Activated CD4-positive, alpha-beta T cell treated with anti-CD3 and anti-CD28 coated beads for 1 hour (primary cell): Measurements from ENCODE around the gene VTI1A.

ENCODE experiments used
- DNase-seq: peaks from one replicate; pipeline ENCODE4 v3.0.0-alpha.2; 2020

VTI1A gene

DNA sequence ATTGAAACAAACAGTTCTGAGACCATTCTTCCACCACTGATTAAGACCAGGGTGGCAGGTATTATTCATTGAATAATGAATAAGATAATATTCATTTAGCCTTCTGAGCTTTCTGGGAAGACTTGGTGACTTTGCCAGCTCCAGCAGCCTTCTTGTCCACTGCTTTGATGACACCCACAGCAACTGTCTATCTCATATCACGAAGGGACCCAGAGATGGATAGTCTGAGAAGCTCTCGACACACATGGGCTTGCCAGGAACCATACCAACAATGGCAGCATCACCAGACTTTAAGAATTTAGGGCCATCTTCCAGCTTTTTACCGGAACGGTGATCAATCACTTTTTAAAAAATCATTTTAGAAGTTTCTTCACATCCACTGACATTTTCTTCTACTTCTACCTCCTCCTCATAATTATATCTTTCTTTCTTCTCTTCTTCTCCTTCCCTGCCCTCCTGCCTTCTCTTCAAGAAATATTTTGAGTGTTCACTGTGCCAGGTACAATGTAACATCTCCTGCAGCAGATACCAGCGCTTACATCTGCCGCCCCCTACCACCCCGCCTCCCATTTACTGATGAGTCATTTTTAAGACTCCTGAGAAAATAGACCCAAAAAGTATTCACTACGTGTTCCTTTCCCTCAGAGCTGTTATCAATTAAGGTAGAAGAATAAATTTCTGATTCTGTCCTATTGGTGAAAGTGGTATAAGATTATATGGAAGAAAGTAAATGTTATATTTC, 101.7 kb downstream of the VTI1A start:
- DNase-seq = no peak

DNA sequence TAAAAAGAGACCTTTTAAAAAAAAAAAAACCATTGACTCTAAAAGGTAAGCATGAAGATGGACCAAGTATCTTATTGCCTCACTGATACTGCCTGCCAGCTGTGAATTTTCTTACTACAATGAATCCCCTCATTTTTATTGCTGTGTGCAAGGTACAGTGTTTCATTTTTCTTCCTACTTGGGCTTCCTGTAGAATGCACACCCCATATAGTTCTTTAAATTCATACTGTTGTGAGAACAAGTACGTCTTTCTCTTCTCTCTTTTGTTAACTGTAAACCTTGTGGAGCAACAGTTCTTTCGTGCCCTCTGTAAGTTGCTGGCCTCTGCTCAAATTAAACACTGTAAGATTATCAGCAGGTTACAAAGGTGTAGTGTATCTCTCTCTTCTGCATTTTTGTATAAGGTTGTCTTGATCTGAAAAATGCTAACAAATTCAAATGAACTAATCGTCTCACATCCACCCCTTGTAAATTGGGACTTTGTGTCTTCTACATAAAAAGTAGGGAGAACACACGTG, 105.6 kb downstream of the VTI1A start:
- no peak for DNase-seq

- no peak for DNase-seq
These were observed 106.3 kb downstream of the VTI1A start for GRCh38 chr10:112553315-112553714.

GRCh38 chr10:112554263-112554662, 107.2 kb downstream of the VTI1A start:
- no peak for DNase-seq

DNA sequence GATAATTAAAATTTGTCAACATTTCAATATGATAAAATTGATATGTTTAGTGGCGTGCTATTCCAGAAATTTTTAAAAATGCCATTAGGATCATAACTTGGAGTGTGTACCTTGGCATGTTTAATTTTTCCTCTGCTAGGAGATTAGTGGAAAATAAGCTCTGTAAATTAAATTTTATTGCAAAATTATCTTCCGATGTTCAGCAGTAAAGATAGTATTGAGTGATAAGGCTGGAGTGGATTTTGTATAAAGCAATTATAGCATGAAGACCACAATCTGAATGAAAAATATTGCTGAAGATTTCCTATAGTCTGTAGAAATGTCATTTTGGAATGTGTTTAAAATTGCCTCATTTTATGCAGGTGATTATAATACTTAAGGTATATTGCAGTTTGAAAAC, 110.2 kb downstream of the VTI1A start:
- no peak for DNase-seq

DNA sequence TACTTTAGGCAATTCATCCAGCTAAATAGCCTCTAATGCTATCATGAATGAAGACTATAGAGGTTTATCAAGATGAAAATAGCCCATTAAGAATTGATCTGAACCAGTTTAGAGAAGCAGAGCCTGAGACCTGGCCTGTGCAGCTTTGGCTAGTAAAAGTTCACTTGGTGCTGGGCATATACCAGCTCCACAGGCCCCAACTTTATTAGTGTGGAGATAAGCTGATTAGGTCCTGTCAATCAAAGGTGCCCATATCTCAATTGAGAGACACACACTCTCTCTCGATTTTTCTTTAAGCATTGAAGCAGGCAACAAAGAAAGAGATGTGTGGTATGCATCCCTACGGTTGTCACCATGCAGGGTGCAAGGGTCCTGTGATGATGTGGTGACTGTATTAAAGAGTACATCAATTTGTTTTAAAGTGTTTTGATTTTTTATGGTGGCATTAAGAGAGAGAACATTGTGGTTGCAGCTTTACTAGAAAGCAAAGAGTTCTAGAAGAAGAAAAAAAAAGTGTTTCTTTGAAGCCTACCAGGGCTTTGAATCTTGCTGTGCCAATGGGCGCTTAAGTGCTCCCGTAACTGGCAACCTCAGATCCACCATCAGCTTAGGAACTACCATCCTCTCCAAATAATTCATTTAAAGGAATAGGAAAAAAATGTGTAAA, 111.6 kb downstream of the VTI1A start:
- no peak for DNase-seq

- no peak for DNase-seq
These were observed 112.3 kb downstream of the VTI1A start for GRCh38 chr10:112559349-112559748.

- no peak for DNase-seq
These were observed 115.1 kb downstream of the VTI1A start for GRCh38 chr10:112562122-112562521.

DNA sequence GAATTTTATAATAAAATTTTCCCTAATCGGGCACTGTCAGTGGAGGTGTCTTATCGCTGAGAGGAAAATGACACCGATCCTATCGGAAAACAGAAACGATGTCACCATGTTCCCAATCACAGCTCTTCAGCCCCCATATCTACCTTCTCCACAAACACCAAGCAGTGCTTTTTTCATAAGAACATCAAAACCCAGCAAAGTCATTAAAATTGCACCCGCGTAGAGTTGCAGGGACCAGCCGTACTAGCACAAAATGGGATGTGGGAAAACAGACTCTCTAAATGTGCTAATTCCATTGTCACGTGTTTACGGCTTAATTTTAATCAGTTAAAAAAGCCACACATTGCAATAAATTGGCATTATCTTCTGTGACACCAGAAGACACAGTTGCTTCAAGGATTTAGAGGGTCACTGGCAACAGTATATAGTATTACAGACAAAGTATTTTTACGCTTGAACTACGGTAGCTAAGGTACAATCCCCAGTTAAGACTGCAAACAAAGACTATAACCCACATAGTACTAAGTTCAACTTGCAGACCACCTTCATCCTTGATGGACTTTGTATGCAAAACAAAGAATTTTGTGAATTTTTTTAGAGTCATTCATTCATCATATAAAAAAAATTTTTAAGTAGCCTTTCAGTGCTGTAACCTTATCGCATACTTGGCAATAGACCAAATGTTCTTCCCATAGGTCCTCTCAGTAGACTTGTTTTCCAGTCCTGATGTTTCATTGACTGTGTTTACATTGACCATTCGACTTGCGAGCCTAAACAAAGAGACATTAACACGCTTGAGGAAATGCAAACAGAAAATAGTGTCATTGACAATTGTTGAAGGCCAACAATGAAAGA, 116.0 kb downstream of the VTI1A start:
- DNase-seq = no peak

GRCh38 chr10:112564337-112564736, 117.3 kb downstream of the VTI1A start:
- no peak for DNase-seq

DNA sequence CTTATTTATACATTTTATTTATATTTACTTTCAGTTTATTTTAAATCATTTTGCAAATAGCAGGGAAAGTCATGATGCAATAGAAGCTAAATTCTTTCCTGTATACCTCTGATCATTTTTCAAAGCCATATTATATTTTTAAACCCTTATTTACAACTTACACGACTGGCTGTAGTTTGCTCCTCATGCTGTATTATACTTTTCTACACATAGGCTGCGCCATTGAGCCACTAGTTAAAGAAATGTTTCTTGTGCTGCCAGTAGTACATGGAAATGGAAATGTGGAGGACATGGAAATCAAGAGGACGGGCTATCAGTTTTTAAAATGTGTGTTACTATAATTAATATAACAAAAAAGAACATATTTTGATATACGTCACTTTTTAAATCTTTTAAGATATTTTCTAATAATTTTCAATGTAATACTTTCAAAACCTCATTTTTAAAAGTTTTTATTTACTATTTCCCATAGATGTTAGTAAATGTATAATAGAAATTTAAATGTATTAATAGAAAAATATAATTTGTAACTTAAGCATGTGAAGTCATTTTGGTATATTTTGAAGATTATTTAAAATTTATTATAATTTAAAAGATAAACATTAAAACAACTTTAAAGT, 118.5 kb downstream of the VTI1A start:
- no peak for DNase-seq

- DNase-seq = no peak
These were observed 123.6 kb downstream of the VTI1A start for GRCh38 chr10:112570585-112570984.

DNA sequence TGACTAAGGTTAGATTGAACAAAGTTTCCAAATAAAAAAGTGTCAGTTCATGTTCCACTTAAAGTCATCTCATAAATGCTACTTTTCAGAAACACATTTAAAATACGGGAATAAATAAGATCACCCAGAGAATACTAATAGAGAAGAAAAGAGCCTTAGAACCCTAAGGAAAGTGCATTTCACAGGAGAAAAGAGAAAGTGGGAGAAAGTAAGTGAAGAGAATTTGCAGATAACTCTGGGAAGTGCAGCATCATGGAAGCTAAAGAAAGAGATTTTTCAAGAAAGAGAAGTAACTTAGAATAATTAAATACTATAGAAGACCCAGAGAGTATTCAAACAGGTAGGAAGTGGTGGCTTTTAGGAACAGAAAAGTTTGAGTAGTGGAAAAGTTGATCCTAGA, 132.6 kb downstream of the VTI1A start:
- no peak for DNase-seq

DNA sequence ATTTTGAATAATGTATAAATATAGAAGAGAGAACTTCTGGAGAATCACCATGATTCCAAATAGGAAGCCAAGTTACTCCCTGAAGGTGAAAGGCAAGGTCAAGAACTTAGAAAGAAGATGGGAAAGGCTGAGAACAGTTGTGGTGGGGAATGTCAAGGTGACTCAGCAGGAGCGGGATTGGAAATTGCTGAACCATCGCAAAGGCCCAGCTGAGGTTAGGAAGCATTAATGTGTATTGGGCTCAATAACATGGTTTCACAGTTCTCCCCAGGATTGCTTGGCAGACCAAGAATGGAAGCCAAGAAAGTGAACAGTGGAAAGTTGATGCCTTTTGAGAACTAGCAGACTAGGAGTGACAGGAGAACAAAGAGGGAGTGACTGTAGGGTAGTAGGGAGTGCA, 133.3 kb downstream of the VTI1A start:
- DNase-seq = no peak

DNA sequence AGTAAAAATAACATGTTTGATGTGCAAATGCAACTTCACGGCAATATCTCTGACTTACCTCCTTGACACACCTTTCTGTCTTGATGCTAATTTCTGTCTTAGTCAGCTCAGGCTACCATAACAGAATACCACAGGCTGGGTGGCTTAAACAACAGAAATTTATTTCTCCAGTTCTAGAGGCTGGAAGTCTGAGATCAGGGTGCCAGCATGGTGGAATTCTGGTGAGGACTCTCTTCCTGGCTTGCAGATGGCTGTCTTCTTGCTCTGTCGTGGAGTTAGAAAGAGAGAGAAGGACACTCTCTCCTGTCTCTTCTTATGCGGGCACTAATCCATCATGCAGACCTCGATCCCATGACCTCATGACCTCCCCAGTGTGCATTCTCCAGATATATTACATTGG, 134.9 kb downstream of the VTI1A start:
- DNase-seq = no peak

- no peak for DNase-seq
These were observed 136.4 kb downstream of the VTI1A start for GRCh38 chr10:112583236-112583939.

DNA sequence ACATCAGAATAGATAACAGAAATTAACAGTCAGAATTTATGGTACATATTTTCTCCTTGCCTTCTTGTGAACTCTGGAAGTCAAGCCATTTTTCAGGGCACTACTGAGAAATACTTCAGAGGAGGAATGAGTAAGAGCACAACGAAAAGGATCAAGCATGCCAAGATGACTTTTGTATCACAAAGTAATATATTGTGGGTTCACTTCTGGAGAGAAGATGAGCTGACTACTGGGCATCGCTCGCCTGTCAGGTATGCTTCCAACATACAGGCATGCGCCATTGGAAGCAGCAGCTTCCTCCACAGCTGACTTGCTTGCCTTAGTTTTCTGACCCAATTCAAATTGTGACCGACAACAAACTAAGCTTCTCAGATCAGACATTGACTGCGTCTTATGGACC, 137.3 kb downstream of the VTI1A start:
- no peak for DNase-seq

- no peak for DNase-seq
These were observed 138.1 kb downstream of the VTI1A start for GRCh38 chr10:112585126-112585525.

DNA sequence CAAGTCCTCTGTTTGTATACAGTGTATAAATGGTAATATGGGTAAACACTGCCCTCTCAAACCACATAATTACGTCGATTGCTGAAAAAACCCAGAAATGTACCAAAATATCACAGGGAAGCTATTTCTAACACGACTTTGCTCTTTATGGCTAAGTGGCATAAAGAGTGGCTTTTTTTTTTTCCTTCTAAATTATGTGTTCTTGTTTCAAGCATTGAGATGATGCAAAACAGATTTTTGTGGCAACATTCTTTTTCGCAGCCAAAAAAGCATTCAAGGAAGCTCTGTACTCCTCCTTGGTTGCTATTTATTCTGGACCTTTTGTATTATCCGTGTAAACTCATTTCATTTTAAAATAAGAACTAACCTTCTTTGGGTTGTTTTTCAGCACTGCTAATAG, 138.9 kb downstream of the VTI1A start:
- no peak for DNase-seq

DNA sequence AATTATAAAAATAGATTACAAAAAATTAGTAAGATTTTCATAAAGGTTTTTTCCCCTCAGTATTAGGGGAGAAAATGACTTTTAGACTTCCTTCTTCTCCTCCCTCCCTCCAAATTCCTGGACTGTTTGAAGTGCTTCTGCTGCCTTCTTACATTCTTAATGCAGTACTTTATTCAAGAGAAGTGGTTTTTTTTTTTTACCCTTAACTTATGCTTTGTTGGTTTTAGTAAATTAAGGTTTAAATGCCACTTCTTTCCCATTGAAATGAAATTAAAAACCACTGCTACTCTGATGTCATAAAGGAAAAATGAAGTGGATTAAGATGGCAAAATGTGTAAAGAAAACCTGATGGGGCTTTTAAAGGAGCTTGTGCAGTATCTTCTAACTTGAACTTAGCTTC, 140.7 kb downstream of the VTI1A start:
- DNase-seq = no peak

DNA sequence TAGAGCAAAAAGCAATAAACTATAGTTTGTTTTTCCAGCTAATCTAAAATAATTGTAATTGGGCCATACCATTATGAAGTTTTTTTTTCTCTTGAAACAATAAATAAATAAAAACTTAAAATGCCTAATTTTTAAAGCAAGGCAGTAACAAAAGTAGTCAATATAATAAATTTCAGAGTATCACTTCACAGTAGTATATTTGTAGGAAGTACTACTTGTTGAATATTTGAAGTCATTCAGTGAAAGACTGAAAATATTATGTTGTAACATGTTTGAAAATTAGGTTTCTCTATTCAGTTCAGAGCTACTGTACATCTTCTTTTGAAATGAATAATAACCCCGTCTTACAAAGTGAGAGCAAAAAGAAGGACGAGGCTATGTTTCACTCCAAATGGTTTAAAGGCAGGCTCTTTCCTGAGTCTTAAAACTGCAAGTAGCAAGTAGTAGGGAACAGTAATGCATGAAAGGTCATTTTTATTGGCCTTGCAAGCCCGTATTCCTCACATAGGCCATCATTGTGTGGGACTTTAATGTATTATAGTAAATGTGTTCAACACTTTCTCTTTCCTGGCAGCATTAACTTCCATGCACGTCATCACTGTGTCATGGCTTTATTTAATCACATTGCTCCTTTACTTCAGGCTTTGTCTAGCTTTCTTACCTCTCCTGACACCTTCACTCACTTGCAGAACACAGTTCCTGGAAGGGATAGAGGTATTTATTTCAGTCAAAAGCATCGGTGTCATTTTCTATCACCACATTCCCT, 141.4 kb downstream of the VTI1A start:
- no peak for DNase-seq

DNA sequence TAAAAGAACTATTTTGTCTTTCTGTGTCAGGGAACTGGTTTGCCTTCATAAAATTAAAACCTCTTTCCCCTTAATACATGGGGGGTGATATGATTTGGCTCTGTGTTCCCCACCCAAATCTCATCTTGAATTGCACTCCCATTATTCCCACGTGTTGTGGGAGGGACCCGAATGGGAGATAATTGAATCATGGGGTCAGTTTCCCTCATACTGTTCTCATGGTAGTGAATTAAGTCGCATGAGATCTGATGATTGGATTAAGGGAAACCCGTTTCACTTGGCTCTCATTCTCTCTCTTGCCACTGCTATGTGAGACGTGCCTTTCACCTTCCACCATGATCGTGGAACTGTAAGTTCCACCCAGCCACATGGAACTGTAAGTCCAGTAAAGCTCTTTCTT, 142.1 kb downstream of the VTI1A start:
- DNase-seq = no peak
